ENCODE measurements around the gene BPI. TPM values are rescaled to one million over a fixed set of nuclear protein-coding genes. Genes with fewer than 3 reads are reported as not detected.
"Not testable (repeated sequence)": the region's sequence is repeated elsewhere in the genome, so short reads cannot be mapped to it uniquely, and the experiment has no call there.

The BPI gene
- total RNA-seq, 2 donors from 2014 or later: not detected

GRCh38 chr20:38284066-38284650 lies 19.8 kb upstream of the BPI start:
- not testable (repeated sequence) for H3K9me3 Mint-ChIP-seq; H3K36me3 Mint-ChIP-seq (ENCODE audit: insufficient read depth in 2 of 2); H3K4me1 Mint-ChIP-seq (ENCODE audit: low read depth); ATAC-seq (replicated peaks in 1 of 2); H3K4me3 Mint-ChIP-seq; DNase-seq; H3K27ac Mint-ChIP-seq; H3K27me3 Mint-ChIP-seq (ENCODE audit: low read depth)

- no peak for DNase-seq
- Mint-ChIP-seq H3K27ac (no peak overlapping the region), H3K36me3 (ENCODE audit: insufficient read depth in 2 of 2) (no peaks in the 10 kb centered on the region), H3K4me1 (ENCODE audit: low read depth) (no peaks in the 10 kb centered on the region), H3K27me3 (ENCODE audit: low read depth) (peaks cover 8% of the 10 kb centered on the region), H3K4me3 (no peak overlapping the region), H3K9me3 (no peaks in the 10 kb centered on the region)
- ATAC-seq (replicated peaks in 1 of 2): no peak
Observed at GRCh38 chr20:38284893-38285444, 19.0 kb upstream of the BPI start.

- ATAC-seq (replicated peaks in 1 of 2): no peak
- Mint-ChIP-seq H3K4me1 (ENCODE audit: low read depth) (no peaks in the 10 kb centered on the region), H3K4me3 (no peak overlapping the region)
Observed at GRCh38 chr20:38286586-38287531, 17.1 kb upstream of the BPI start.

GRCh38 chr20:38290829-38291814 lies 12.8 kb upstream of the BPI start:
- no peaks in the 10 kb centered on the region for H3K36me3 Mint-ChIP-seq (ENCODE audit: insufficient read depth in 2 of 2)
- no peak overlapping the region for H3K4me3 Mint-ChIP-seq
- no peaks in the 10 kb centered on the region for H3K9me3 Mint-ChIP-seq
- no peak for ATAC-seq (replicated peaks in 1 of 2)
- no peak for DNase-seq
- H3K27ac Mint-ChIP-seq: no peak overlapping the region
- H3K4me1 Mint-ChIP-seq (ENCODE audit: low read depth): no peaks in the 10 kb centered on the region
- peaks cover 28% of the 10 kb centered on the region for H3K27me3 Mint-ChIP-seq (ENCODE audit: low read depth)

More at GRCh38 chr20:38286586-38287531, 17.1 kb upstream of the BPI start:
- Mint-ChIP-seq H3K27ac (no peak overlapping the region), H3K27me3 (ENCODE audit: low read depth) (peaks cover 10% of the 10 kb centered on the region), H3K9me3 (no peaks in the 10 kb centered on the region), H3K36me3 (ENCODE audit: insufficient read depth in 2 of 2) (no peaks in the 10 kb centered on the region)
- no peak for DNase-seq

- ATAC-seq (replicated peaks in 1 of 2): no peak
- Mint-ChIP-seq H3K27me3 (ENCODE audit: low read depth) (peaks cover 28% of the 10 kb centered on the region), H3K4me1 (ENCODE audit: low read depth) (no peaks in the 10 kb centered on the region), H3K4me3 (no peak overlapping the region), H3K9me3 (no peaks in the 10 kb centered on the region), H3K27ac (no peak overlapping the region), H3K36me3 (ENCODE audit: insufficient read depth in 2 of 2) (no peaks in the 10 kb centered on the region)
- no peak for DNase-seq
Observed at GRCh38 chr20:38291966-38292365, 12.0 kb upstream of the BPI start.

- no peaks in the 10 kb centered on the region for H3K4me1 Mint-ChIP-seq (ENCODE audit: low read depth)
- ATAC-seq (replicated peaks in 1 of 2): no peak
- DNase-seq: no peak
- no peak overlapping the region for H3K27ac Mint-ChIP-seq
- no peak overlapping the region for H3K4me3 Mint-ChIP-seq
- H3K27me3 Mint-ChIP-seq (ENCODE audit: low read depth): peaks cover 21% of the 10 kb centered on the region
- no peaks in the 10 kb centered on the region for H3K9me3 Mint-ChIP-seq
- H3K36me3 Mint-ChIP-seq (ENCODE audit: insufficient read depth in 2 of 2): no peaks in the 10 kb centered on the region
Observed at GRCh38 chr20:38293491-38294065, 10.4 kb upstream of the BPI start.

- no peaks in the 10 kb centered on the region for H3K4me1 Mint-ChIP-seq (ENCODE audit: low read depth)
- DNase-seq: no peak
- H3K27ac Mint-ChIP-seq: no peak overlapping the region
- H3K36me3 Mint-ChIP-seq (ENCODE audit: insufficient read depth in 2 of 2): no peaks in the 10 kb centered on the region
- peaks cover 21% of the 10 kb centered on the region for H3K27me3 Mint-ChIP-seq (ENCODE audit: low read depth)
- no peak for ATAC-seq (replicated peaks in 1 of 2)
- H3K4me3 Mint-ChIP-seq: no peak overlapping the region
- no peaks in the 10 kb centered on the region for H3K9me3 Mint-ChIP-seq
Observed at GRCh38 chr20:38294076-38294591, 9.8 kb upstream of the BPI start.

GRCh38 chr20:38295811-38296210 lies 8.1 kb upstream of the BPI start:
- Mint-ChIP-seq H3K9me3 (no peaks in the 10 kb centered on the region), H3K4me1 (ENCODE audit: low read depth) (no peaks in the 10 kb centered on the region), H3K27ac (no peak overlapping the region), H3K36me3 (ENCODE audit: insufficient read depth in 2 of 2) (no peaks in the 10 kb centered on the region), H3K4me3 (no peak overlapping the region), H3K27me3 (ENCODE audit: low read depth) (peaks cover 27% of the 10 kb centered on the region)
- ATAC-seq (replicated peaks in 1 of 2): no peak
- no peak for DNase-seq

- Mint-ChIP-seq H3K4me1 (ENCODE audit: low read depth) (peaks cover 5% of the 10 kb centered on the region), H3K27me3 (ENCODE audit: low read depth) (peaks cover 33% of the 10 kb centered on the region), H3K4me3 (no peak overlapping the region), H3K27ac (no peak overlapping the region), H3K9me3 (no peaks in the 10 kb centered on the region), H3K36me3 (ENCODE audit: insufficient read depth in 2 of 2) (no peaks in the 10 kb centered on the region)
- ATAC-seq (replicated peaks in 1 of 2) (no peak), DNase-seq (no peak)
Observed at GRCh38 chr20:38296433-38296832, 7.5 kb upstream of the BPI start.

GRCh38 chr20:38297916-38298674 lies 5.9 kb upstream of the BPI start:
- Mint-ChIP-seq H3K4me1 (ENCODE audit: low read depth) (peaks cover 6% of the 10 kb centered on the region), H3K27ac (no peak overlapping the region), H3K27me3 (ENCODE audit: low read depth) (peaks cover 36% of the 10 kb centered on the region), H3K36me3 (ENCODE audit: insufficient read depth in 2 of 2) (no peaks in the 10 kb centered on the region), H3K9me3 (no peaks in the 10 kb centered on the region), H3K4me3 (no peak overlapping the region)
- DNase-seq: no peak
- ATAC-seq (replicated peaks in 1 of 2): no peak

GRCh38 chr20:38298768-38299288 lies 5.1 kb upstream of the BPI start:
- H3K27me3 Mint-ChIP-seq (ENCODE audit: low read depth): peaks cover 43% of the 10 kb centered on the region
- no peak for ATAC-seq (replicated peaks in 1 of 2)
- no peak overlapping the region for H3K4me3 Mint-ChIP-seq
- H3K27ac Mint-ChIP-seq: no peak overlapping the region
- no peaks in the 10 kb centered on the region for H3K36me3 Mint-ChIP-seq (ENCODE audit: insufficient read depth in 2 of 2)
- no peak for DNase-seq
- peaks cover 14% of the 10 kb centered on the region for H3K4me1 Mint-ChIP-seq (ENCODE audit: low read depth)
- no peaks in the 10 kb centered on the region for H3K9me3 Mint-ChIP-seq
